Measurements from ENCODE around the gene APOBEC3F.
"Not testable (repeated sequence)": the region's sequence is repeated elsewhere in the genome, so short reads cannot be mapped to it uniquely, and the experiment has no call there.

Gene APOBEC3F

DNA sequence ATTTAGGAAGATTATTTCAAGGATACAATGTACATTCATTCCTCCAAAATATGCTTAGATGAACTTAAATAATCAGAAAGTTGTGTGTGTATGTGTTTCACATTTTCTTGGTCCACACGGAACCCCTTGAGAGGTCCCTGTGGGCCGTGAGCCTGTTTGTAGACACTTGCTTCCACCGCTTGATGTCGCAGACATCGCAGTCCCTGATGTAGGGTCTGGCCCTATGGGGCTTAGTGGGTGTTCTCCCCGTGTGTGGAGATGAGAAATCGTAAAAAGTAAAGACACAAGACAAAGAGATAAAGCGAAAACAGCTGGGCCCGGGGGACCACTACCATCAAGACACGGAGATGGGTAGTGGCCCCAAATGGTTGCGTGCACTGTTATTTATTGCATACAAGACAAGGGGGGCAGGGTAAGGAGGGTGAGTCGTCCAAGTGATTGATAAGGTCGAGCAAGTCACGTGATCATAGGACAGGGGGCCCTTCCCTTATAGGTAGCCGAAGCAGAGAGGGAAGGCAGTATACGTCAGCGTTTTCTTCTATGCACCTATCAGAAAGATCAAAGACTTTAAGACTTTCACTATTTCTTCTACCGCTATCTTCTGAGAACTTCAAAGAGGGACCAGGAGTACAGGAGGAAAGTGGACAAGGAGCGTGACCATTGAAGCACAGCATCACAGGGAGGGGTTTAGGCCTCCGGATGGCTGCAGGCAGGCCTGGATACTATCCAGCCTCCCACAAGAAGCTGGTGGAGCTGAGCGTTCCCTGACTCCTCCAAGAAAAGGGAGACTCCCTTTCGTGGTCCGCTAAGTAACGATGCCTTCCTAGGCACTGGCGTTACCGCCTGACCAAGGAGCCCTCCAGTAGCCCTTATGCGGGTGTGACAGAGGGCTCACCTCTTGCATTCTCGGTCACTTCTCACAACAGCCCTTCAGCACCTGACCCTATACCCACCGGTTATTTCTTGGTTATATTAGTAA lies 27.8 kb upstream of the APOBEC3F start:
- H3K4me3 ChIP-seq (ENCODE audit: low read depth, low read length), result no peak overlapping the region
- in situ Hi-C loops (cut with HindIII; ENCODE audit: low sequenced_read_pairs), result no loop called here
- no peak for TF ChIP-seq CTCF (IDR thresholded peaks at IDR 0.05; ENCODE audit: low read depth, low read length, missing control alignments)
- no peak for DNase-seq (ENCODE audit: low read depth)

- DNase-seq (ENCODE audit: low read depth); in situ Hi-C loops (cut with HindIII; ENCODE audit: low sequenced_read_pairs); H3K4me3 ChIP-seq (ENCODE audit: low read depth, low read length): not testable (repeated sequence)
Observed at GRCh38 chr22:39013561-39013941, 27.1 kb upstream of the APOBEC3F start.

- H3K4me3 ChIP-seq (ENCODE audit: low read depth, low read length), result peak within 1 kb of the TSS; percentile 50
- peak; percentile 55 for DNase-seq (ENCODE audit: low read depth)
- no peak for TF ChIP-seq CTCF (IDR thresholded peaks at IDR 0.05; ENCODE audit: low read depth, low read length, missing control alignments)
- in situ Hi-C loops (cut with HindIII; ENCODE audit: low sequenced_read_pairs), result no loop called here
Observed at GRCh38 chr22:39013942-39014722, 26.5 kb upstream of the APOBEC3F start, which contains the start of gene APOBEC3C. TSS of gene APOBEC3C (plus strand) at chr22:39014257. CDS start at chr22:39014363, 106 bp downstream.

GRCh38 chr22:39014723-39015121 lies 25.9 kb upstream of the APOBEC3F start:
- DNase-seq (ENCODE audit: low read depth); in situ Hi-C loops (cut with HindIII; ENCODE audit: low sequenced_read_pairs): not testable (repeated sequence)
- peak overlapping the region; percentile 50 for H3K4me3 ChIP-seq (ENCODE audit: low read depth, low read length)

DNA sequence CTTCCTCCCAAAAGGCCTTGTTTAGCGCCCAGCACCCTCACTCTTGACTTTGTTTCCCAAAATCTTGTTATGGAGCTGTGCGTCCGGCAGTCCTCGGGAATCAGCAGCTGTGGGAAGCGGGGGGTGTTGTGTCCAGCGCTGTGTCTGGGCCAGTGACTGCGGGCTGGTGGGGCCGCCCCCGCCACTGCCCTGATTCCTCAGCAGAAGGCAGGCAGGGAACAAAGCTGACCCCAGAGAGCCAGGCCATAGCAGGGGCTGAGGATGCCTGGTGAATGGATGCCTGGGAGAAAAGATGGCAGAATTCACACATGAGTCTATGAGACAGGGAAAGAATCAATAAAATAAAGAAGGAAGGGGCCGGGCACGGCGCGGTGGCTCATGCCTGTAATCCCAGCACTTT lies 24.1 kb upstream of the APOBEC3F start:
- DNase-seq (ENCODE audit: low read depth), result no peak
- in situ Hi-C loops (cut with HindIII; ENCODE audit: low sequenced_read_pairs), result no loop called here
- TF ChIP-seq CTCF (IDR thresholded peaks at IDR 0.05; ENCODE audit: low read depth, low read length, missing control alignments), result no peak
- no peak overlapping the region for H3K4me3 ChIP-seq (ENCODE audit: low read depth, low read length)

GRCh38 chr22:39017596-39018365 lies 22.9 kb upstream of the APOBEC3F start:
- in situ Hi-C loops (cut with HindIII; ENCODE audit: low sequenced_read_pairs), result no loop called here
- DNase-seq (ENCODE audit: low read depth), result no peak
- TF ChIP-seq CTCF (IDR thresholded peaks at IDR 0.05; ENCODE audit: low read depth, low read length, missing control alignments), result no peak
- H3K4me3 ChIP-seq (ENCODE audit: low read depth, low read length), result no peak overlapping the region

DNA sequence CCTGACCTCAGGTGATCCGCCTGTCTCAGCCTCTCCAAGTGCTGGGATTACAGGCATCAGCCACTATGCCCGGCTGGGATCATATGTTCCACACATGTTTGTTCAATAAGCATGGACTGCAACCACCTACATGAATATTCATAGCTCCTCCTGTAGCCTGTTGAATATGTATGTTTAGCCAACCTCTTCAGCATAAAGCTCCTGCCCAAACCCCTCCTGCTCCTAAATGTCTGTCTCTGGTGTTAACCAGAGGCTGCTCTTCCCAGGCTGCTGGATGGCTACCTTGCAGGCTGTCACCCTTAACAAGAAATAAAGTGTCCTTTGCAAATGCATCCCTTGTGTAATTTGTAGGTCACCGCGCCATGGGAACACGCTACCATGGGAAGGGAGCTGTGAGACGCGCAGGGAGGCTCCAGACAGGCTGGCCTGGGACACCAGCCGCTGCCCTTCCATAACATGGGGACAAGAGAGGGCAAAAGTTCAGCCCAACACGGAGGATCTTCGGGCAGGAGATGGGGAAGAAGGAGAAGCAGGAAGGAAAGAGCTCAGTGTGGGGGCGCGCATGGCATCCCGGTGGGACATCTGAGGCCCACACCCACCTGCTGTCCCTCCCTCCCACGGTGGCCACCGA lies 20.5 kb upstream of the APOBEC3F start:
- in situ Hi-C loops (cut with HindIII; ENCODE audit: low sequenced_read_pairs); DNase-seq (ENCODE audit: low read depth); H3K4me3 ChIP-seq (ENCODE audit: low read depth, low read length): not testable (repeated sequence)
